WTC11 (cell line): ENCODE measurements around the gene DCAF4L1. TPM values are rescaled to one million over a fixed set of nuclear protein-coding genes. Genes with fewer than 3 reads are reported as not detected.

ENCODE experiments used
- ATAC-seq: fragments of 200-7000 bp; cut with Tn5 transposase; 2 replicates; pipeline ENCODE4 v1.10.0; 2021; ENCODE audit warnings: mild to moderate bottlenecking, moderate library complexity
- CTCF ChIA-PET: fragments of 300-600 bp; sonication (Branson Sonifier 250); formaldehyde crosslinking; loops from one replicate; lab custom pipeline; 2021; ENCODE audit warnings: antibody characterized with exemption; lab: Charles Lee
- POLR2A ChIA-PET: fragments of 350-600 bp; sonication (Branson Sonifier 250); formaldehyde crosslinking; loops from one replicate; lab custom pipeline; 2021; ENCODE audit warnings: antibody characterized with exemption; lab: Charles Lee
- DNase-seq: peaks from one replicate; pipeline ENCODE4 v3.0.0; 2021; ENCODE audit warnings: low spot score
- H3K27ac Mint-ChIP-seq: 2 replicates; pipeline ENCODE4 v1.8.0; 2021; ENCODE audit warnings: mixed read lengths
- H3K27me3 Mint-ChIP-seq: 2 replicates; pipeline ENCODE4 v1.8.0; 2021; ENCODE audit warnings: low read depth, mild to moderate bottlenecking, moderate library complexity, mixed read lengths
- H3K36me3 Mint-ChIP-seq: 2 replicates; pipeline ENCODE4 v1.8.0; 2021; ENCODE audit warnings: mixed read lengths
- H3K4me1 Mint-ChIP-seq: 2 replicates; pipeline ENCODE4 v1.8.0; 2022; ENCODE audit warnings: mixed read lengths
- H3K4me3 Mint-ChIP-seq: 2 replicates; pipeline ENCODE4 v1.8.0; 2021; ENCODE audit warnings: mild to moderate bottlenecking, moderate library complexity, mixed read lengths
- H3K9me3 Mint-ChIP-seq: 2 replicates; pipeline ENCODE4 v1.8.0; 2021; ENCODE audit warnings: mixed read lengths
- ATF1 ChIP-seq: sonication (generic); formaldehyde crosslinking; IDR thresholded peaks from 2 replicates; pipeline ENCODE4 v1.8.1; 2023; ENCODE audit warnings: mild to moderate bottlenecking, moderate library complexity, missing genetic modification reagents
- FOXJ3 ChIP-seq: sonication (generic); formaldehyde crosslinking; IDR thresholded peaks from 2 replicates; pipeline ENCODE4 v1.9.0; 2021; ENCODE audit warnings: missing genetic modification reagents, mild to moderate bottlenecking, borderline replicate concordance
- FOXK1 ChIP-seq: sonication (generic); formaldehyde crosslinking; IDR thresholded peaks from 2 replicates; pipeline ENCODE4 v1.8.0; 2022; ENCODE audit warnings: mild to moderate bottlenecking, moderate library complexity, missing genetic modification reagents
- GTF2I ChIP-seq: fragments of 250-450 bp; sonication (Bioruptor Pico); conservative IDR thresholded peaks from 2 replicates; pipeline ENCODE4 v1.4.0; 2021; ENCODE audit warnings: mild to moderate bottlenecking
- HMGA2 ChIP-seq: fragments of 250-450 bp; sonication (Bioruptor Pico); IDR thresholded peaks from 2 replicates; pipeline ENCODE4 v1.4.0; 2021; ENCODE audit warnings: mild to moderate bottlenecking, moderate library complexity
- KAT7 ChIP-seq: sonication (generic); formaldehyde crosslinking; IDR thresholded peaks from 2 replicates; pipeline ENCODE4 v1.8.1; 2023; ENCODE audit warnings: missing genetic modification reagents, mild to moderate bottlenecking, borderline replicate concordance
- MXD4 ChIP-seq: fragments of 250-450 bp; sonication (Bioruptor Pico); IDR thresholded peaks from 2 replicates; pipeline ENCODE4 v1.8.0; 2021; ENCODE audit warnings: mild to moderate bottlenecking, moderate library complexity, borderline replicate concordance
- NFATC4 ChIP-seq: fragments of 250-450 bp; sonication (Bioruptor Pico); IDR thresholded peaks from 2 replicates; pipeline ENCODE4 v1.9.0; 2021; ENCODE audit warnings: mild to moderate bottlenecking
- NFE2L1 ChIP-seq: sonication (generic); formaldehyde crosslinking; IDR thresholded peaks from 2 replicates; pipeline ENCODE4 v1.8.1; 2023; ENCODE audit warnings: missing genetic modification reagents
- NR3C1 ChIP-seq: sonication (generic); formaldehyde crosslinking; conservative IDR thresholded peaks from 2 replicates; pipeline ENCODE4 v1.8.1; 2023; ENCODE audit warnings: low read depth, mild to moderate bottlenecking, missing genetic modification reagents
- SOX15 ChIP-seq: fragments of 250-450 bp; sonication (Bioruptor Pico); IDR thresholded peaks from 2 replicates; pipeline ENCODE4 v1.9.0; 2021; ENCODE audit warnings: mild to moderate bottlenecking
- SP1 ChIP-seq: sonication (generic); formaldehyde crosslinking; conservative IDR thresholded peaks from 2 replicates; pipeline ENCODE4 v1.8.1; 2022; ENCODE audit warnings: missing genetic modification reagents
- TEAD4 ChIP-seq: sonication (generic); formaldehyde crosslinking; IDR thresholded peaks from 2 replicates; pipeline ENCODE4 v1.8.0; 2022; ENCODE audit warnings: mild to moderate bottlenecking, missing genetic modification reagents
- ZNF396 ChIP-seq: fragments of 250-450 bp; sonication (Bioruptor Pico); IDR thresholded peaks from 2 replicates; pipeline ENCODE4 v1.8.0; 2021; ENCODE audit warnings: mild to moderate bottlenecking, moderate library complexity, borderline replicate concordance
- total RNA-seq: library from RNA; stranded (reverse); gene quantifications from 3 replicates; pipeline ENCODE4 v1.2.3, GENCODE V29; 2021
- TF ChIP-seq, protein P1 (sequence below): sonication (generic); formaldehyde crosslinking; IDR thresholded peaks from 2 replicates; pipeline ENCODE4 v1.8.1; 2023; ENCODE audit warnings: mild to moderate bottlenecking, missing genetic modification reagents, borderline replicate concordance
- TF ChIP-seq, protein P2 (sequence below): fragments of 250-450 bp; sonication (Bioruptor Pico); IDR thresholded peaks from 2 replicates; pipeline ENCODE4 v1.9.0; 2021; ENCODE audit warnings: moderate library complexity, mild to moderate bottlenecking, inconsistent platforms, borderline replicate concordance
- TF ChIP-seq, protein P3 (sequence below): sonication (generic); formaldehyde crosslinking; IDR thresholded peaks from 2 replicates; pipeline ENCODE4 v1.8.1; 2022; ENCODE audit warnings: low read depth, missing genetic modification reagents, borderline replicate concordance
- TF ChIP-seq, protein P4 (sequence below): sonication (generic); formaldehyde crosslinking; conservative IDR thresholded peaks from 2 replicates; pipeline ENCODE4 v1.8.1; 2023; ENCODE audit warnings: mild to moderate bottlenecking, low read depth, missing genetic modification reagents, moderate library complexity
- TF ChIP-seq, protein P5 (sequence below): sonication (generic); formaldehyde crosslinking; IDR thresholded peaks from 2 replicates; pipeline ENCODE4 v1.8.1; 2023; ENCODE audit warnings: mild to moderate bottlenecking, missing genetic modification reagents
- TF ChIP-seq, protein P6 (sequence below): sonication (generic); formaldehyde crosslinking; IDR thresholded peaks from 2 replicates; pipeline ENCODE4 v1.8.0; 2022; ENCODE audit warnings: mild to moderate bottlenecking, missing genetic modification reagents
- TF ChIP-seq, protein P7 (sequence below): sonication (generic); formaldehyde crosslinking; IDR thresholded peaks from 2 replicates; pipeline ENCODE4 v1.8.1; 2022; ENCODE audit warnings: low read depth, mild to moderate bottlenecking, moderate library complexity, missing genetic modification reagents, borderline replicate concordance
- TF ChIP-seq, protein P8 (sequence below): sonication (generic); formaldehyde crosslinking; IDR thresholded peaks from 2 replicates; pipeline ENCODE4 v1.8.1; 2022; ENCODE audit warnings: mild to moderate bottlenecking, moderate library complexity, missing genetic modification reagents

Gene DCAF4L1
- total RNA-seq, 1 experiment from 2014 or later, result 0.31 TPM

DNA sequence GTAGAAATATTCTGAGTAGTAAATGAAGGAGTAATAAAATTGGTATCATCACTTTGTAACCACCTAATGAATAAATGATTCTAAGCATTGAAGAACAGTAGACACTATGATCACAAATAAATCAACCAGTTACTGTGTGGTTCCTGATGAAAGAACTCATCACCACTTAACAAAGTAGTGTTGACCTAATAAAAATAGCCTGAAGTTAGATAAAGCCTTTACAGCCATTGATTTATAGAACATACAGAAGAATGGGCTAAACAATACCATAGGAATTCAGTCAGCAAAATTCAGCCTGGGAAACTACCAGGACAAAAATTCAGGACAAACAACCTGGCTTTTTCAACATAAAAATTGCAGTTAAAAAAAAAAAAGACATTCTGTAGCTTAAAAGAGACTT lies 17.8 kb downstream of the DCAF4L1 start (continued):
- TF ChIP-seq, protein P1, sequence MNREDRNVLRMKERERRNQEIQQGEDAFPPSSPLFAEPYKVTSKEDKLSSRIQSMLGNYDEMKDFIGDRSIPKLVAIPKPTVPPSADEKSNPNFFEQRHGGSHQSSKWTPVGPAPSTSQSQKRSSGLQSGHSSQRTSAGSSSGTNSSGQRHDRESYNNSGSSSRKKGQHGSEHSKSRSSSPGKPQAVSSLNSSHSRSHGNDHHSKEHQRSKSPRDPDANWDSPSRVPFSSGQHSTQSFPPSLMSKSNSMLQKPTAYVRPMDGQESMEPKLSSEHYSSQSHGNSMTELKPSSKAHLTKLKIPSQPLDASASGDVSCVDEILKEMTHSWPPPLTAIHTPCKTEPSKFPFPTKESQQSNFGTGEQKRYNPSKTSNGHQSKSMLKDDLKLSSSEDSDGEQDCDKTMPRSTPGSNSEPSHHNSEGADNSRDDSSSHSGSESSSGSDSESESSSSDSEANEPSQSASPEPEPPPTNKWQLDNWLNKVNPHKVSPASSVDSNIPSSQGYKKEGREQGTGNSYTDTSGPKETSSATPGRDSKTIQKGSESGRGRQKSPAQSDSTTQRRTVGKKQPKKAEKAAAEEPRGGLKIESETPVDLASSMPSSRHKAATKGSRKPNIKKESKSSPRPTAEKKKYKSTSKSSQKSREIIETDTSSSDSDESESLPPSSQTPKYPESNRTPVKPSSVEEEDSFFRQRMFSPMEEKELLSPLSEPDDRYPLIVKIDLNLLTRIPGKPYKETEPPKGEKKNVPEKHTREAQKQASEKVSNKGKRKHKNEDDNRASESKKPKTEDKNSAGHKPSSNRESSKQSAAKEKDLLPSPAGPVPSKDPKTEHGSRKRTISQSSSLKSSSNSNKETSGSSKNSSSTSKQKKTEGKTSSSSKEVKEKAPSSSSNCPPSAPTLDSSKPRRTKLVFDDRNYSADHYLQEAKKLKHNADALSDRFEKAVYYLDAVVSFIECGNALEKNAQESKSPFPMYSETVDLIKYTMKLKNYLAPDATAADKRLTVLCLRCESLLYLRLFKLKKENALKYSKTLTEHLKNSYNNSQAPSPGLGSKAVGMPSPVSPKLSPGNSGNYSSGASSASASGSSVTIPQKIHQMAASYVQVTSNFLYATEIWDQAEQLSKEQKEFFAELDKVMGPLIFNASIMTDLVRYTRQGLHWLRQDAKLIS, result no peak
- TF ChIP-seq NR3C1 (CRISPR knock-in tag), result no peak
- TF ChIP-seq, protein P2, sequence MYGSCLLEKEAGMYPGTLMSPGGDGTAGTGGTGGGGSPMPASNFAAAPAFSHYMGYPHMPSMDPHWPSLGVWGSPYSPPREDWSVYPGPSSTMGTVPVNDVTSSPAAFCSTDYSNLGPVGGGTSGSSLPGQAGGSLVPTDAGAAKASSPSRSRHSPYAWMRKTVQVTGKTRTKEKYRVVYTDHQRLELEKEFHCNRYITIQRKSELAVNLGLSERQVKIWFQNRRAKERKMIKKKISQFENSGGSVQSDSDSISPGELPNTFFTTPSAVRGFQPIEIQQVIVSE, result no peak
- no peak for TF ChIP-seq NFATC4 (CRISPR knock-in tag)
- no peak for TF ChIP-seq HMGA2 (CRISPR knock-in tag)
- no peak for TF ChIP-seq SOX15 (CRISPR knock-in tag)
- TF ChIP-seq FOXJ3, result no peak
- no peak for TF ChIP-seq MXD4 (CRISPR knock-in tag)
- TF ChIP-seq, protein P3, sequence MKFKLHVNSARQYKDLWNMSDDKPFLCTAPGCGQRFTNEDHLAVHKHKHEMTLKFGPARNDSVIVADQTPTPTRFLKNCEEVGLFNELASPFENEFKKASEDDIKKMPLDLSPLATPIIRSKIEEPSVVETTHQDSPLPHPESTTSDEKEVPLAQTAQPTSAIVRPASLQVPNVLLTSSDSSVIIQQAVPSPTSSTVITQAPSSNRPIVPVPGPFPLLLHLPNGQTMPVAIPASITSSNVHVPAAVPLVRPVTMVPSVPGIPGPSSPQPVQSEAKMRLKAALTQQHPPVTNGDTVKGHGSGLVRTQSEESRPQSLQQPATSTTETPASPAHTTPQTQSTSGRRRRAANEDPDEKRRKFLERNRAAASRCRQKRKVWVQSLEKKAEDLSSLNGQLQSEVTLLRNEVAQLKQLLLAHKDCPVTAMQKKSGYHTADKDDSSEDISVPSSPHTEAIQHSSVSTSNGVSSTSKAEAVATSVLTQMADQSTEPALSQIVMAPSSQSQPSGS (CRISPR knock-in tag), result no peak
- TF ChIP-seq, protein P4, sequence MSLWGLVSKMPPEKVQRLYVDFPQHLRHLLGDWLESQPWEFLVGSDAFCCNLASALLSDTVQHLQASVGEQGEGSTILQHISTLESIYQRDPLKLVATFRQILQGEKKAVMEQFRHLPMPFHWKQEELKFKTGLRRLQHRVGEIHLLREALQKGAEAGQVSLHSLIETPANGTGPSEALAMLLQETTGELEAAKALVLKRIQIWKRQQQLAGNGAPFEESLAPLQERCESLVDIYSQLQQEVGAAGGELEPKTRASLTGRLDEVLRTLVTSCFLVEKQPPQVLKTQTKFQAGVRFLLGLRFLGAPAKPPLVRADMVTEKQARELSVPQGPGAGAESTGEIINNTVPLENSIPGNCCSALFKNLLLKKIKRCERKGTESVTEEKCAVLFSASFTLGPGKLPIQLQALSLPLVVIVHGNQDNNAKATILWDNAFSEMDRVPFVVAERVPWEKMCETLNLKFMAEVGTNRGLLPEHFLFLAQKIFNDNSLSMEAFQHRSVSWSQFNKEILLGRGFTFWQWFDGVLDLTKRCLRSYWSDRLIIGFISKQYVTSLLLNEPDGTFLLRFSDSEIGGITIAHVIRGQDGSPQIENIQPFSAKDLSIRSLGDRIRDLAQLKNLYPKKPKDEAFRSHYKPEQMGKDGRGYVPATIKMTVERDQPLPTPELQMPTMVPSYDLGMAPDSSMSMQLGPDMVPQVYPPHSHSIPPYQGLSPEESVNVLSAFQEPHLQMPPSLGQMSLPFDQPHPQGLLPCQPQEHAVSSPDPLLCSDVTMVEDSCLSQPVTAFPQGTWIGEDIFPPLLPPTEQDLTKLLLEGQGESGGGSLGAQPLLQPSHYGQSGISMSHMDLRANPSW (CRISPR knock-in tag), result no peak

DNA sequence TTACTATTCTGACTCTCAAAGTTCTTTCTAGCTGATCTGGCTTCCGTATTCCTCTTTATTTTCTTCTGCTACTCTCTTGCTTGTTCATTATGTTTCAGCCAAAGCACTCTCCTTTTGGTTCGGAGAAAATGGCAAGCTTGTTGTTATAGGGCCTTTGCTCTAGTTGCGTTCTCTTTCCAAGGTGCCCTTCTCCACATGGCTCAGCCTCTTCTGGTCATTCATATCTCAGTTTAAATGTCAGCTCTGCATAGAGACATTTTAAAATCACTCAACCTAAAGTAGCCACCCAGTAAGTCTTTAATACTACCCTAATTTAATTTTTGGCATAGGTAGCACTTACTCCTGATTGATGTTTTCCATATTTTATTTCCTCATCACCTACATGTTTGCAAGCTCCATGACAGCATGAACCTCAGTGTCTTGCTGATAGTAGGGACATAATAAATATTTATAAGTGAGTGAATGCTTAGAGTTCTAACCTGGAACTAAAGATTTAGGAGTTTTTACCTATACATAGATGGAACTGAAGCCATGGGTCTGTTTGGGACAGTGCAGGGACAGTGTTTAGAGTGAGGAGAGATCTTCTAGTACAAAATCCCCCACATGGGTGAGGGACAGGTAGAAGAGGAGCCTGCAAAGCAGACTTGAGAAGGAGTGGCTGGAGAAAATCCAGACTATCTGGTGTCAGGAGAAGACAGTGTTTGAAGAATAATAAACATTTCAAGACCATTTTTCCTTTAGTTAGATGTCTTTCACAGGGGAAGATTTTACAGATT lies 26.6 kb downstream of the DCAF4L1 start:
- Mint-ChIP-seq H3K4me3 (no peak overlapping the region), H3K4me1 (no peaks in the 10 kb centered on the region), H3K27ac (peak overlapping the region; percentile 33; the same call in 1 of the 2 replicates), H3K9me3 (no peaks in the 10 kb centered on the region), H3K27me3 (no peaks in the 10 kb centered on the region), H3K36me3 (peaks cover 7% of the 10 kb centered on the region; the same call in 1 of the 2 replicates)
- POLR2A ChIA-PET, result no interaction called here
- CTCF ChIA-PET, result no interaction called here
- ATAC-seq (no peak), DNase-seq (no peak)
- TF ChIP-seq FOXJ3 (no peak), FOXK1 (CRISPR knock-in tag) (no peak), ATF1 (CRISPR knock-in tag) (no peak), NR3C1 (CRISPR knock-in tag) (no peak), TEAD4 (CRISPR knock-in tag) (no peak), NFE2L1 (CRISPR knock-in tag) (no peak), KAT7 (no peak), SP1 (no peak), ZNF396 (CRISPR knock-in tag) (no peak), GTF2I (CRISPR knock-in tag) (no peak)
- TF ChIP-seq, protein P5, sequence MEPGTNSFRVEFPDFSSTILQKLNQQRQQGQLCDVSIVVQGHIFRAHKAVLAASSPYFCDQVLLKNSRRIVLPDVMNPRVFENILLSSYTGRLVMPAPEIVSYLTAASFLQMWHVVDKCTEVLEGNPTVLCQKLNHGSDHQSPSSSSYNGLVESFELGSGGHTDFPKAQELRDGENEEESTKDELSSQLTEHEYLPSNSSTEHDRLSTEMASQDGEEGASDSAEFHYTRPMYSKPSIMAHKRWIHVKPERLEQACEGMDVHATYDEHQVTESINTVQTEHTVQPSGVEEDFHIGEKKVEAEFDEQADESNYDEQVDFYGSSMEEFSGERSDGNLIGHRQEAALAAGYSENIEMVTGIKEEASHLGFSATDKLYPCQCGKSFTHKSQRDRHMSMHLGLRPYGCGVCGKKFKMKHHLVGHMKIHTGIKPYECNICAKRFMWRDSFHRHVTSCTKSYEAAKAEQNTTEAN (CRISPR knock-in tag), result no peak
- TF ChIP-seq, protein P6, sequence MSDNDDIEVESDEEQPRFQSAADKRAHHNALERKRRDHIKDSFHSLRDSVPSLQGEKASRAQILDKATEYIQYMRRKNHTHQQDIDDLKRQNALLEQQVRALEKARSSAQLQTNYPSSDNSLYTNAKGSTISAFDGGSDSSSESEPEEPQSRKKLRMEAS (CRISPR knock-in tag), result no peak
- TF ChIP-seq, protein P7, sequence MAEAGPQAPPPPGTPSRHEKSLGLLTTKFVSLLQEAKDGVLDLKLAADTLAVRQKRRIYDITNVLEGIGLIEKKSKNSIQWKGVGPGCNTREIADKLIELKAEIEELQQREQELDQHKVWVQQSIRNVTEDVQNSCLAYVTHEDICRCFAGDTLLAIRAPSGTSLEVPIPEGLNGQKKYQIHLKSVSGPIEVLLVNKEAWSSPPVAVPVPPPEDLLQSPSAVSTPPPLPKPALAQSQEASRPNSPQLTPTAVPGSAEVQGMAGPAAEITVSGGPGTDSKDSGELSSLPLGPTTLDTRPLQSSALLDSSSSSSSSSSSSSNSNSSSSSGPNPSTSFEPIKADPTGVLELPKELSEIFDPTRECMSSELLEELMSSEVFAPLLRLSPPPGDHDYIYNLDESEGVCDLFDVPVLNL (CRISPR knock-in tag), result no peak
- TF ChIP-seq, protein P8, sequence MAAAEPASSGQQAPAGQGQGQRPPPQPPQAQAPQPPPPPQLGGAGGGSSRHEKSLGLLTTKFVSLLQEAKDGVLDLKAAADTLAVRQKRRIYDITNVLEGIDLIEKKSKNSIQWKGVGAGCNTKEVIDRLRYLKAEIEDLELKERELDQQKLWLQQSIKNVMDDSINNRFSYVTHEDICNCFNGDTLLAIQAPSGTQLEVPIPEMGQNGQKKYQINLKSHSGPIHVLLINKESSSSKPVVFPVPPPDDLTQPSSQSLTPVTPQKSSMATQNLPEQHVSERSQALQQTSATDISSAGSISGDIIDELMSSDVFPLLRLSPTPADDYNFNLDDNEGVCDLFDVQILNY (CRISPR knock-in tag), result no peak
